ENCODE results near the gene U2AF1L4.
A peak's percentile ranks its signal among the peaks of the same experiment; 100 is the strongest.

U2AF1L4 gene

GRCh38 chr19:35776102-35776788 is 31.0 kb upstream of the U2AF1L4 start:
- TF ChIP-seq CTCF (IDR thresholded peaks at IDR 0.05; ENCODE audit: poor library complexity, severe bottlenecking), result no peak
- Histone ChIP-seq H3K9me3 (ENCODE audit: severe bottlenecking) (no peaks in the 10 kb centered on the region), H3K27ac (ENCODE audit: poor library complexity, severe bottlenecking) (no peak overlapping the region), H3K4me3 (ENCODE audit: severe bottlenecking) (peak overlapping the region; percentile 63), H3K36me3 (ENCODE audit: low read depth) (no peaks in the 10 kb centered on the region), H3K4me1 (ENCODE audit: insufficient read depth, poor library complexity, severe bottlenecking) (peaks cover 3% of the 10 kb centered on the region), H3K27me3 (ENCODE audit: insufficient read depth, poor library complexity, severe bottlenecking) (no peaks in the 10 kb centered on the region)
- DNase-seq (ENCODE audit: low spot score) (peak; percentile 37), ATAC-seq (ENCODE audit: low read depth) (no peak)

- Histone ChIP-seq H3K36me3 (ENCODE audit: low read depth) (no peaks in the 10 kb centered on the region), H3K9me3 (ENCODE audit: severe bottlenecking) (peaks cover 2% of the 10 kb centered on the region), H3K27ac (ENCODE audit: poor library complexity, severe bottlenecking) (peak within 1 kb of the TSS; percentile 9), H3K4me3 (ENCODE audit: severe bottlenecking) (peak within 1 kb of the TSS; percentile 63), H3K4me1 (ENCODE audit: insufficient read depth, poor library complexity, severe bottlenecking) (peaks cover 3% of the 10 kb centered on the region), H3K27me3 (ENCODE audit: insufficient read depth, poor library complexity, severe bottlenecking) (no peaks in the 10 kb centered on the region)
- no peak for TF ChIP-seq CTCF (IDR thresholded peaks at IDR 0.05; ENCODE audit: poor library complexity, severe bottlenecking)
- peak; percentile 99 for DNase-seq (ENCODE audit: low spot score)
- peak; percentile 89 for ATAC-seq (ENCODE audit: low read depth)
Measured at GRCh38 chr19:35775298-35776101, 30.3 kb upstream of the U2AF1L4 start, which contains the start of gene ARHGAP33. TSS of gene ARHGAP33 (plus strand) at chr19:35775564. CDS start at chr19:35775659, 95 bp downstream.

- no peak overlapping the region for H3K27ac ChIP-seq (ENCODE audit: poor library complexity, severe bottlenecking)
- no peaks in the 10 kb centered on the region for H3K36me3 ChIP-seq (ENCODE audit: low read depth)
- no peak for DNase-seq (ENCODE audit: low spot score)
- ATAC-seq (ENCODE audit: low read depth), result no peak
- H3K9me3 ChIP-seq (ENCODE audit: severe bottlenecking), result peaks cover 2% of the 10 kb centered on the region
- H3K4me3 ChIP-seq (ENCODE audit: severe bottlenecking), result peak overlapping the region; percentile 63
- H3K4me1 ChIP-seq (ENCODE audit: insufficient read depth, poor library complexity, severe bottlenecking), result peaks cover 3% of the 10 kb centered on the region
- no peaks in the 10 kb centered on the region for H3K27me3 ChIP-seq (ENCODE audit: insufficient read depth, poor library complexity, severe bottlenecking)
- TF ChIP-seq CTCF (IDR thresholded peaks at IDR 0.05; ENCODE audit: poor library complexity, severe bottlenecking), result no peak
Measured at GRCh38 chr19:35775046-35775297, 29.8 kb upstream of the U2AF1L4 start.

GRCh38 chr19:35774274-35775045 is 29.2 kb upstream of the U2AF1L4 start:
- Histone ChIP-seq H3K36me3 (ENCODE audit: low read depth) (no peaks in the 10 kb centered on the region), H3K4me3 (ENCODE audit: severe bottlenecking) (peak overlapping the region; percentile 63), H3K27me3 (ENCODE audit: insufficient read depth, poor library complexity, severe bottlenecking) (no peaks in the 10 kb centered on the region), H3K27ac (ENCODE audit: poor library complexity, severe bottlenecking) (no peak overlapping the region), H3K9me3 (ENCODE audit: severe bottlenecking) (peaks cover 2% of the 10 kb centered on the region), H3K4me1 (ENCODE audit: insufficient read depth, poor library complexity, severe bottlenecking) (peaks cover 3% of the 10 kb centered on the region)
- ATAC-seq (ENCODE audit: low read depth) (no peak), DNase-seq (ENCODE audit: low spot score) (no peak)
- TF ChIP-seq CTCF (IDR thresholded peaks at IDR 0.05; ENCODE audit: poor library complexity, severe bottlenecking), result no peak
